GM13976 (cell line): Measurements from ENCODE around the gene IMPG2.

Experiments
- DNase-seq: peaks from one replicate; pipeline ENCODE4 v3.0.0; 2012; ENCODE audit warnings: low spot score
- CTCF ChIP-seq: IDR thresholded peaks from 2 replicates; pipeline ENCODE4 v1.5.1; 2012; ENCODE audit warnings: borderline replicate concordance, mild to moderate bottlenecking; ENCODE audit not compliant: insufficient read depth; ENCODE audit errors: extremely low read depth, missing control alignments, control extremely low read depth
- in situ Hi-C: fragments of 300-500 bp; cut with MboI; formaldehyde crosslinking; loops from one replicate; pipeline ENCODE4 v1.12.0; 2022; ENCODE audit warnings: low sequenced_read_pairs, mixed read lengths, inconsistent platforms; ENCODE audit not compliant: unreplicated experiment

Gene IMPG2

GRCh38 chr3:101279765-101280385 is 40.5 kb downstream of the IMPG2 start:
- DNase-seq, result no peak
- in situ Hi-C loops, result no loop called here
- TF ChIP-seq CTCF, result no peak

GRCh38 chr3:101279162-101279561 is 41.2 kb downstream of the IMPG2 start:
- in situ Hi-C loops, result no loop called here
- no peak for DNase-seq
- no peak for TF ChIP-seq CTCF

GRCh38 chr3:101278727-101279126 is 41.6 kb downstream of the IMPG2 start:
- DNase-seq, result no peak
- no peak for TF ChIP-seq CTCF
- in situ Hi-C loops, result no loop called here

GRCh38 chr3:101273608-101274007 is 46.8 kb downstream of the IMPG2 start:
- no peak for DNase-seq
- TF ChIP-seq CTCF, result no peak
- in situ Hi-C loops, result no loop called here

GRCh38 chr3:101273156-101273555 is 47.2 kb downstream of the IMPG2 start:
- no peak for DNase-seq
- in situ Hi-C loops, result no loop called here
- TF ChIP-seq CTCF, result no peak

GRCh38 chr3:101271728-101272127 is 48.6 kb downstream of the IMPG2 start:
- DNase-seq, result no peak
- TF ChIP-seq CTCF, result no peak
- in situ Hi-C loops, result no loop called here
